Panc1 (cell line): ENCODE measurements around the gene ZSCAN18. TPM values are rescaled to one million over a fixed set of nuclear protein-coding genes. Genes with fewer than 3 reads are reported as not detected.

ENCODE experiments used
- ATAC-seq: fragments of 200-7000 bp; cut with Tn5 transposase; 2 replicates; pipeline ENCODE4 v1.9.1; 2020; ENCODE audit warnings: mild to moderate bottlenecking, moderate library complexity
- BruUV-seq: library from RNA; stranded (reverse); fragments of 400-500 nt; replicated peaks from 2 replicates; lab custom pipeline; 2021; lab: Mats Ljungman, UMichigan
- CTCF ChIA-PET: fragments of 300-600 bp; sonication (Branson Sonifier 250); formaldehyde crosslinking; loops from one replicate; lab custom pipeline; 2022; ENCODE audit warnings: antibody characterized with exemption; lab: Charles Lee
- POLR2A ChIA-PET: fragments of 300-600 bp; sonication (Branson Sonifier 250); formaldehyde crosslinking; loops from one replicate; lab custom pipeline; 2022; ENCODE audit warnings: antibody characterized with exemption; lab: Charles Lee
- DNase-seq: peaks from one replicate; pipeline ENCODE4 v3.0.0-alpha.2; 2010; ENCODE audit warnings: low read depth, low spot score
- H3K27ac ChIP-seq: 2 replicates; pipeline ENCODE4 v1.5.1; 2011; ENCODE audit warnings: mild to moderate bottlenecking, low read length, inconsistent platforms
- H3K27me3 ChIP-seq: fragments of 200-500 bp; sonication (Bioruptor generic); 2 replicates; pipeline ENCODE4 v1.6.0; 2014; ENCODE audit warnings: low read length, inconsistent platforms; ENCODE audit not compliant: control insufficient read depth, insufficient read depth
- H3K36me3 ChIP-seq: fragments of 200-500 bp; sonication (Bioruptor generic); 2 replicates; pipeline ENCODE4 v1.5.1; 2014; ENCODE audit warnings: inconsistent platforms, mild to moderate bottlenecking, low read length, moderate library complexity; ENCODE audit not compliant: control insufficient read depth, insufficient read depth
- H3K4me1 ChIP-seq: 2 replicates; pipeline ENCODE4 v1.5.1; 2011; ENCODE audit warnings: inconsistent platforms, mild to moderate bottlenecking, low read length, moderate library complexity; ENCODE audit not compliant: control insufficient read depth, insufficient read depth
- H3K4me3 ChIP-seq, 2 experiments: 2 replicates each; pipeline ENCODE4 v1.5.1; 2011 to 2012; ENCODE audit warnings: low read depth in 2 of 2, low read length in 2 of 2, mild to moderate bottlenecking in 2 of 2, inconsistent platforms in 1 of 2, moderate library complexity in 1 of 2
- H3K9me3 ChIP-seq: fragments of 200-500 bp; sonication (Bioruptor generic); 2 replicates; pipeline ENCODE4 v1.5.1; 2014; ENCODE audit warnings: low read depth, mild to moderate bottlenecking, inconsistent platforms, low read length, moderate library complexity; ENCODE audit not compliant: control insufficient read depth, insufficient read depth
- CTCF ChIP-seq: fragments of 450-650 bp; IDR thresholded peaks from 2 replicates; pipeline ENCODE4 v1.5.1; 2017; ENCODE audit warnings: mild to moderate bottlenecking
- POLR2AphosphoS5 ChIP-seq: IDR thresholded peaks from 2 replicates; pipeline ENCODE4 v1.6.1; 2012; ENCODE audit warnings: mild to moderate bottlenecking, low read depth, low read length, moderate library complexity
- REST ChIP-seq, 2 experiments: IDR thresholded peaks; 2 replicates each; pipeline ENCODE4 v1.6.1; 2011 to 2012; ENCODE audit warnings: low read depth in 2 of 2, control low read depth in 1 of 2, low read length in 1 of 2, mild to moderate bottlenecking in 1 of 2, moderate library complexity in 1 of 2; ENCODE audit not compliant: insufficient read depth in 1 of 2
- SIN3A ChIP-seq: IDR thresholded peaks from 2 replicates; pipeline ENCODE4 v1.6.1; 2012; ENCODE audit warnings: low read depth, mild to moderate bottlenecking, low read length, moderate library complexity, borderline replicate concordance; ENCODE audit not compliant: insufficient read depth
- TCF7L2 ChIP-seq: IDR thresholded peaks from 2 replicates; pipeline ENCODE4 v1.6.1; 2011; ENCODE audit warnings: mild to moderate bottlenecking, low read depth, low read length, inconsistent platforms
- in situ Hi-C: cut with HindIII; loops from 2 replicates; pipeline ENCODE4 v1.10.0; 2016; ENCODE audit warnings: low sequenced_read_pairs, low pct_unique_long_range_greater_than_20kb
- intact Hi-C: fragments of 100-400 bp; cut with micrococcal nuclease; formaldehyde crosslinking; loops from one replicate; pipeline ENCODE4 v1.10.0; 2022; ENCODE audit not compliant: unreplicated experiment
- total RNA-seq: library from RNA; stranded (reverse); gene quantifications from one replicate; pipeline ENCODE4 v1.2.1, GENCODE V29; 2021; ENCODE audit not compliant: unreplicated experiment

The ZSCAN18 gene
- total RNA-seq, 1 experiment from 2014 or later, result not detected

- no peaks in the 10 kb centered on the region for H3K36me3 ChIP-seq
- H3K9me3 ChIP-seq, result no peaks in the 10 kb centered on the region
- no peaks in the 10 kb centered on the region for H3K4me1 ChIP-seq
- in situ Hi-C loops, result no loop called here
- ATAC-seq (no peak), DNase-seq (no peak)
- H3K4me3 ChIP-seq, result no peak overlapping the region
- no TSS peak for BruUV-seq
- TF ChIP-seq REST (IDR thresholded peaks at IDR 0.05; ENCODE audit: insufficient read depth in 1 of 2, low read depth in 2 of 2, low read length in 1 of 2), result no peak
- no peak for TF ChIP-seq CTCF
- no peak for TF ChIP-seq POLR2AphosphoS5
- no peak for TF ChIP-seq TCF7L2
- no peak for TF ChIP-seq SIN3A
- ChIA-PET CTCF (no interaction called here), POLR2A (no interaction called here)
- no peaks in the 10 kb centered on the region for H3K27me3 ChIP-seq
- H3K27ac ChIP-seq, result no peak overlapping the region
- intact Hi-C loops, result no loop called here
Measured at GRCh38 chr19:58097349-58097748, 682 bp downstream of the ZSCAN18 start.

- Histone ChIP-seq H3K4me3 (no peak overlapping the region), H3K27ac (no peak overlapping the region), H3K9me3 (no peaks in the 10 kb centered on the region), H3K27me3 (no peaks in the 10 kb centered on the region), H3K4me1 (no peaks in the 10 kb centered on the region), H3K36me3 (no peaks in the 10 kb centered on the region)
- TF ChIP-seq CTCF, result no peak
- TF ChIP-seq POLR2AphosphoS5, result no peak
- TF ChIP-seq SIN3A, result no peak
- no peak for TF ChIP-seq REST (IDR thresholded peaks at IDR 0.05; ENCODE audit: insufficient read depth in 1 of 2, low read depth in 2 of 2, low read length in 1 of 2)
- DNase-seq, result no peak
- POLR2A ChIA-PET, result no interaction called here
- no TSS peak for BruUV-seq
- ATAC-seq, result no peak
- in situ Hi-C loops, result no loop called here
- intact Hi-C loops, result no loop called here
- CTCF ChIA-PET, result no interaction called here
Measured at GRCh38 chr19:58096884-58097283, 1.1 kb downstream of the ZSCAN18 start.
